NCI-H69 (cell line): ENCODE measurements around the gene TRPM1.

Source experiments
- DNase-seq: peaks from one replicate; lab custom pipeline; 2025; lab: John Stamatoyannopoulos, UW

The TRPM1 gene

DNA sequence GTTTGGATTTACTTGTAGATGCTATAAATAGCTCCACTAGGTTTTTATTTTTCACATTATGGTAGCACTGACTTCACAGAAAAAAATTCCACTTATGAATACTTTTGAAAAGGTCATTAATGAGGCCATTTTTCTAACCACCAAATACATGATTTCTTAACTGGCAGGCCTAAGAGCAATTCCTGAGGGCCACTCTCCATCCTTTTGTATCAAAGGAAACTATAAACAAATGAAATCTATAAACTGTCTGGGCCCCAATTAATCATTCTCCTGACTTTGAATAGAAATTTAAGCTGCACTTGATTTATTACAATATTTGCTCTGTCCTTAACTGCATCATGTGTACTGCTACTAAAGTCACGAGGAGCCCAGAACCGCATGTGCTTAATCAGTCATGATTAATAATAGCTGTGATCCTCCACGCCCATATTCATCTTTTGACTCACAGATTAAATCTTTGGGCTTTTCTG is 85.0 kb downstream of the TRPM1 start:
- peak; percentile 60 for DNase-seq

DNA sequence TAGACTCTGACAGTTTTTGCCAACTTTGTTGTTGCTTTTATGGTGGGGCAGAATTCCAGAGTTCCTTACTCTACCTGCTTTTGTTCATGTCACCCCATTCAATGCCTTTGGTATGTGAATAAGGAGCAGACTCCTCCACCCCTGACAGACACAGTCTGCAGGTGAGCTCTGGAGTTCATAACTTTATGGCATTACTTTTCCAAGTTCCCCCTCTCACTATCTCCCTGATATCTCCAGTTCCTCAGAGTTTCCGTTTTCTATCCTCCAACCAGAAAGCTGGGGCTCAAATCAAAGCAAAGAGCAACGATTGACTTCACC is 87.0 kb downstream of the TRPM1 start:
- DNase-seq: no peak

DNA sequence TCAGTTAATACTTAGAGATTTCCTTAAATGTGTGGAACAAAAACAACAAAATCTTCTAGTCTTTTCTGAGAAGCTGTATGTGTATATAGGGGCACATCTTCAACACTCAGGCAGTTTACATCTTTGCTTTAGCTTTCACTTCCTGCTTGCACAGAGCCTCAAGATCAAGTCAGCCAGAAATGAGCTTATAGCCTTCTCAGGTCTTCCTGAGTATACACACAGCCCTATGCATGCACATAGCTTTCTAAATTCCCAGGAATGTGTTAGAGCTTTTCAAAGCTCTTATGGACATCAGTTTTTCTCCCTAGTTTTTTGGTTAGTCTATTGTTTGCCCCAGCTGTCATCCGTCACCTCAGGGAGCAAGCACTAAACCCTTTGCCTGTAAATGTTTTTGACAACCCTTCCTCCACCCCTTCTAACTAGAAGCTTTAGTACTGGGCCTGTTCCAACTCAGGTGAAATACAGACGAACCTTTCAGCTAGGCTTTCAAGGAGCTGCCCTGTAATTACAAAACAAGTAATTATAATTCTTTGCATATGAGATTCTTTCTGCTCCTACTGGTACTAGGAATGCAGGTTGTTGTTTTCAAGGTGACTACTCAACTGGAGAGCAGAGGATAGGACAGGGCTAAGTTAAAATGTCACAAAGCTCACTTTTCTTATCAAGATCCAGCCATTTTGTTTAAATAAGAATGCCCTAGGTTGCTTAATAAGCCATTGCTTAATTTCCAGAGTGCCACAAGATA is 87.5 kb downstream of the TRPM1 start:
- peak; percentile 96 for DNase-seq

DNA sequence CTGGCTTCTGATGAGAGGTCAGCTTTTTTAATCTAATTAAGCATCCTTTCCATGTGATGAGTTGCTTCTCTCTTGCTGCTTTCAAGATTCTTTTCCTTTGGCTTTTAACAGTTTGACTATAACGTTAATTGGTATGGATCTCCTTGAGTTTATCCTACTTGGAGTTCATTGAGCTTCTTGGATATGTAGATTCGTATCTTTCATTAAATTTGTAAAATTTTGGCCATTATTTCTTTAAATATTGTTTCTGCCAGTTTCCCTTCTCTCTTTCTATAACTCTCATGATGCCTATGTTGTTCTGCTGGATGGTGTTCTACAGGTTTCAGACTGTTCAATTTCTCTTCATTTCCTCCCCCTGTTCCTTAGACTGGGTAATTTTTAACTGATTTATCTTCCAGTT is 89.1 kb downstream of the TRPM1 start:
- no peak for DNase-seq

DNA sequence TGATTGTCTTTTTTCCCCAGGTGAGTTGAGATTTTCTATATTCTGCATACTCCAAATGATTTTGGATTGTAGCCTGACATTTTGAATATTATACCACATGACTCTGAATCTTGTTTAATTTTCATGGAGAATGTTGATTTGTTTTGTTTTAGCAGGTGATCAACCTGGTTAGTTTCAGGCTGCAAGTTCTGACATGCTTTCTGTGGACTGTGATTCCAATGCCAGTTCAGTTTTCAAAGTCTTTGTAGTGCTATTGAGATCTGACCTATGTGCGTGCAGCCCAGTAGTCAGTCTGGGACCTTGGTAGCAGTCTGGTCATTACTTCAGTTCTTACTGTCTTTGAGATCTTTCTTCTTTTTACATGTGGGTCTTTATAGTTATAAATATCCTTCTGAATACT is 91.5 kb downstream of the TRPM1 start:
- DNase-seq: no peak

DNA sequence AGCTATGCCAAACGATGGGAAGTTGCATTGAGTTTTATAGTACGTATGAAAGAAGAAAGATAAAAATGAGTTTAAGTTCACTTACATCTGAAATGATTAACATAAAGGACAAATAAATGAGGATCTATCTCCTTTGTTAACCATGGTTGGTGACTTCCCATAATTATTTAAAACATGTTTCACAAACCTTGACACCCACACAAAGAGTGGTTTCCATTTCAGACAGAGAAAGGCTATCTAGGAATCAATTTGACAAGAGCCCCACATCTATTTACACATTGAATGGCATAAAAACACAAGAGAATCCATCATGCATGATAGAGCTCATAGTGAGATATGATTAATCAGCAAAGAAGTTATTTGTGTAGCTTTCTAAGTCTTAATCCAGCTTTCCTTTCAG is 95.9 kb downstream of the TRPM1 start:
- DNase-seq: no peak

DNA sequence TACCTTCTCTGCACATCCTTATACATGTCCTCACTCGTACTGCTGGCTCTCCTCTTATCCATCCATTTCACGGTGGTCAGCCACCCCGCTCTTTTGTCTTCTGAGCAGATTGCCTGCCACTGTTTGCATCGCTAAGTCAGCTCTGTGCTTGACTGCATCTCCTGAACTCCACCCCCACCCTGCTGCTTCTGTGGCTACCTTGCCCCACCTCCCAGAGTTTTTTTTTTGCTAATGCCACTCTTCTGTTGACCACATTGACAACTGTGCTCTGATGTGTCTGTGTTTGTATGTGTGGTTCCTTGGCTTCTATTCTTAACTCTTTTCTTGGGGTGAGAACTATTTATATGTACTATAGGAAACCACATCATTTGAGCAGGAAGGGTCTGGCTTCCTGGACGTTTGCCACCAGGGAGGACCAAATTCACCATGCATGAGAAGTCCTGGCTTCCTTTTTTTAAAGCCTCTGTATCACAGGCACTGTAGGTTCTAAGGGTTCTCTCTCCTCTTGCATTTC is 97.2 kb downstream of the TRPM1 start:
- DNase-seq: peak; percentile 40

GRCh38 chr15:31001702-31002101 is 99.8 kb downstream of the TRPM1 start:
- no peak for DNase-seq

DNA sequence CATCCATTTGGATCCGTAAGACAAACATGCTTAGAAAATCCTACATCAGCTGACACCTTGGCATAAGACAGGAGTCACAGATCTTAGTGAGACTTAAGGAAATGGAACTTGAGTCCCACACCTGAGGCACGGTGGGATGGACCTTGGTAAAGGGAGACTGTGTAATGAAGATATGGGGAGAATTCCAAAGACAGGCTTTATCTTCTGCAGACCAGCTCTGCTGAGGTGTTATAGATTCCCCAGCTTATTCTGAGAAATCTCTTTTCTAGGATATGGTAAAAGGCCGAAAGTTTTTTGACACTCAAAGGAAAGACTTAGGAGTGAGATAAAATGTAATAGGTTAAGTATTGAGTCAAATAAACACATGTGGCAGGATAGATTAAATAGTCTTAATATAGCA is 101.8 kb downstream of the TRPM1 start:
- DNase-seq: no peak

DNA sequence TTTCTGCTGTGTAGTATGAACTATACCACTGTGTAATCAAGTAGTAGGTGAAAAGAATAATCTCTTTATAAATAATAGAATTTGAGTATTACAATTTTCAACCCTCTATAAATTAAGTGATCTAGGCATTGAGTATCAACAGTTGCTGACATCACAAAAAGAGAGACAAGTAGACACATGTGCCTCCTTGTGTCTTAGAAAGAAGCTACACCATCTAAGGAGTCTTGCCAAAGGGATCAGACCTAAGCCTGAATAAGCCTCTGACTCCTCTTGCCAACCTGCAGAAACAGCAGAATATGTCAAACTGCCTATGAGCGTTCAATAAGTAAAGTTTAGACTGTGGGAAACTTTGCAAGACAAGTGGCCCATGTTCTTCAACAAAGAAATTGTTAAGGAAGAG is 104.3 kb downstream of the TRPM1 start:
- no peak for DNase-seq

DNA sequence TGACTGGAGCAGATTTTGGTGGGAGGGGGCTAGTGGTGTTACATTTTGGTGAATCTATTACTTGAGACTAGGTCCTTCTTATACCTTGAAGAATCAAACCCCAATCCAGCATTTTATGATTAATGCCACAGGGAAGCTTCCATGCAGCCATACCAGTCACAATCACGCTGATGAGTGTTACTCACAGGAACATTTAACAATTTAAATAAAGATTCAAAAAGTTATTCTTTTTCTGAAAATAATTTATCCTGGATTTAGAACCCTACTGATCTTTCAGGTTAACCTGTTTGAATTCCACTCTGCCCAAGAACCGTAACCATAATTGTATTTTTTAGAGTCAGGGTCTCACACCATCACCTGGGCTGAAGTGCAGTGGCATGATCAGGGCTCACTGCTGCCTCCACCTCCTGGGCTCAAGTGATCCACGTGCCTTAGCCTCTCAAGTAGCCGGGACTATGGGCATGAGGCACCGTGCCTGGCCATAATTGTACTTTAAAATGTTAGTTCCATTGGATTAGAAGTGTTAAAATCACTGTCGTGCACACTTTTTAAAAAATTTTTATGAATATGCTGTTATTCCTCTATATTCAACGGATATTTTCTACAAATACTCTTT is 109.2 kb downstream of the TRPM1 start:
- DNase-seq: peak; percentile 27

DNA sequence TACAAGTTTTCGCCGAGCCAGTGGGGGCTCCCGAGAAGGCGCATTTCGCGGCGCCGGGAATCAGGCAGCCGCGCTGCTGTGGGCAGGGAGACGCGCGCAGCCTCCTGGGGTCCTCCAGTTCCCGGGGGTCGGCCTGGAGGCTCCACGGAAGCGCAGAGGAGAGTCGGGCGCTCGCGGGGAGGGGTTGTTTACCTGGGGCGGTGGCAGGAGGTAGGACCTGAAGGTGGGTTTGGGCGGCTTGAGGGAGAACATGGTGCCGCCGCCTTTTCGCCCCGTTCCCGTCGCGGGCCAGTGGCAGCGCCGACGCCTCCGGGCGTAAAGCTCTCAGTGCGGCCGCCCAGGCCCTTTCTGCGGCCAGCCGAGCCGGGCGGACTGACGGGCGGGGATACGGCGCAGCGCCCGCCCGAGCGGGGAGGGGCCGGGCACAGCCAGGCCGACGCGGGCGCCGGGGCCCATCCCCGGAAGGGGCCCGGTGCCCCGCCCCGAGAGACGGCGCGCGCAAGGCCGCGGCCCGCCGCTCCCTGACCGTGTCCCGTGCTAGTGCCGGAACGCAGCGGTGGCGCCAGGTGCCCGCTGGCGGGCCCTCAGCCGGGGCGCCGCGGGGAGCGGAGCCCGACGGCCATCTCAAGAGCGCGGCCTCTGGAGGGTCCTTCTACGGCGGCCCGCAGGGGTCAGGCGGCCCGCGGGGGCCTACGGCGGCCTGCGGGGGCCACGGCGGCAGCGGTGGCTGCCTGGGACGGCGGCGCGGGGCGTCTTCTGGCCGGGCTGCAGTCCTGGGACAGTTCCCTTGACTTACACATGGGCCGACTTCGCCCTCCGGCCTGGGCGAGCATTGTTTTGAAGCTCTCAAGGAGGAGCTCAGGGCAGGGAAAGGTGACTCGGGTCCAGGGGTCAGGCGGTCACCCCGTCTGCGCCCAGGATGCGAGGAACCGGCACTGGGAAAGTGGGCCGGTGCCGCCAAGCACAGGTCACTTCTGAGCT is 110.0 kb downstream of the TRPM1 start, which contains the start of gene MTMR10:
Gene MTMR10 (minus strand): TSS at position 374 of the 981 bp plus-strand sequence. CDS start 122 bp downstream, at position 252.
- DNase-seq: peak; percentile 92

GRCh38 chr15:30990446-30991254 is 110.9 kb downstream of the TRPM1 start:
- DNase-seq: peak; percentile 86

GRCh38 chr15:30990036-30990435 is 111.5 kb downstream of the TRPM1 start:
- DNase-seq: peak; percentile 42

DNA sequence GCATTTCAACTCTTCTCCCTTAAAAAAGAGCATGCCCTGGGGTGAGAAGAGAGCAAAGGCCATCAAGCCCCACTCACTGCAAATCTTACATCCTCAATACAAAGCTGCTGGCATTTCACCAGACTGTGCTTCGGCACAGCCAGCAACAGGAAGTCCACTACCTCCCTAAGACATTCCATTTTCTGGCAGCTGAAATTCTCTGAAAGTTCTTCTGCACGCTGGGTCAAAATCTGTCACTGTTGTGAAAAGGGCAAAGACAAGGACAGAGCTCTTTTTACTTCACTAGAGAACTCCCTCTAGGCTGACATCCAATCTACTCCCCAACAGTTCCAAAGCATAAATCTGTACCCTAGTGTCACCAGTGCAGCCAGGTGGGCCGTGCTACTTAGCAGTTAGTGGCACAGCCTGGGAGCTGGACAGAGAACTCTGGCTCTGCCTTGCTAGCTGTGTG is 116.4 kb downstream of the TRPM1 start:
- DNase-seq: peak; percentile 38

- DNase-seq: peak; percentile 32
Observed at GRCh38 chr15:30984542-30984941, 117.0 kb downstream of the TRPM1 start.

DNA sequence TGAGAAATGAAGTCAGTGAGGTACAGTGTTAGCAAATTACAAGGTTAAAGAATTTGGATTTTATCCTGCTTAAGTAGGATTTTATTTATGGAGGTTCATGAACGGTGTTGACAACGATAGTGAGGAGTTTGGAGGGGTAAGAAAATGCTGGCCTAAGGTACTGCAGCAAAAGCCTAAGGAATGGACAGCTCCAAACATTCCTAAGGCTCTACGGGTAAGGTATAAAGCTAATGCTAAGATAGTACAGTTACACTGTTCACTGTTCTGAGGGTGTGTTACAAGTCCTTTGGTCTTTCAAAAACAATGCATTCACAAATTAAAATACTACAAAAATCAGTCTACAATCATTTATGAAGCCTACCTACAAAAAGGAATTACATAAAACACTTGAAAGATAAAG is 117.4 kb downstream of the TRPM1 start:
- no peak for DNase-seq

DNA sequence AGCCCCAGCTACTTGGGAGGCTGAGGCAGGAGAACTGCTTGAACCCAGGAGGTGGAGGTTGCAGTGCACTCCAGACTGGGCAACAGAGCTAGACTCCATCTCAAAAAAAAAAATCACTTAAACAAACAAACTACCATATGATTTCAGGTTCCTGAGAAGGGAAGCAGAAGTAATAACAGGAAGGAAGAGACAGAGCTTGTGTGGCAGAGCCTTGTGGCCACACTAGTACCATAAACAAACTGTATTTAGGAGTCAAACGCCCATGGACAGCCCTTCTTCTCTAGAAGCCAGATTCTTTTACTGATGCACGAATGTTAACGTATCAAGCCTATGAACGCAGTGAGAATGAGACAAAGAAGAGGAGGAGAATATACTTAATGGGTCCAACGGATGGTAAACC is 122.1 kb downstream of the TRPM1 start:
- no peak for DNase-seq

GRCh38 chr15:30978328-30978727 is 123.2 kb downstream of the TRPM1 start:
- no peak for DNase-seq

- no peak for DNase-seq
Observed at GRCh38 chr15:30974112-30974511, 127.4 kb downstream of the TRPM1 start.

GRCh38 chr15:30973379-30973778 is 128.1 kb downstream of the TRPM1 start:
- no peak for DNase-seq
